Measurements from ENCODE around the gene LMNB1. TPM values are rescaled to one million over a fixed set of nuclear protein-coding genes. Genes with fewer than 3 reads are reported as not detected.

LMNB1 gene
- polyA plus RNA-seq, 1 donor (not counting 4 experiments of a cell fraction or from before 2014, with no cell fraction given) = 11.0 TPM

- Histone ChIP-seq H3K4me1 (ENCODE audit: control insufficient read depth, extremely low read depth, insufficient read depth, low read length) (no peaks in the 10 kb centered on the region), H3K4me3 (ENCODE audit: control insufficient read depth in 2 of 3, extremely low read depth in 1 of 3, insufficient read depth in 2 of 3, low read depth in 1 of 3, low read length in 3 of 3) (no peak overlapping the region), H3K9ac (ENCODE audit: control insufficient read depth, extremely low read depth, insufficient read depth, low read length) (no peak overlapping the region), H3K27ac (ENCODE audit: control insufficient read depth, insufficient read depth, low read length) (no peak overlapping the region), H3K36me3 (ENCODE audit: control insufficient read depth in 2 of 2, extremely low read depth in 1 of 2, insufficient read depth in 2 of 2, low read length in 2 of 2) (no peaks in the 10 kb centered on the region), H3K9me3 (ENCODE audit: control insufficient read depth, low read depth, low read length) (no peaks in the 10 kb centered on the region), H3K9me1 (ENCODE audit: control insufficient read depth, extremely low read depth, insufficient read depth, low read length) (no peaks in the 10 kb centered on the region), H3K27me3 (ENCODE audit: control insufficient read depth, extremely low read depth, insufficient read depth, low read length) (peaks cover 5% of the 10 kb centered on the region), H4K20me1 (ENCODE audit: control insufficient read depth, extremely low read depth, insufficient read depth, low read length) (no peaks in the 10 kb centered on the region), H2AFZ (ENCODE audit: control insufficient read depth, low read length) (no peak overlapping the region), H3K79me2 (ENCODE audit: control insufficient read depth, insufficient read depth, low read length) (no peaks in the 10 kb centered on the region), H3K4me2 (ENCODE audit: control insufficient read depth, extremely low read depth, insufficient read depth, low read depth, low read length) (no peak overlapping the region)
- FAIRE-seq (no peak), DNase-seq (ENCODE audit: low read depth, low spot score) (no peak)
- TF ChIP-seq CTCF (optimal IDR thresholded peaks at IDR 0.05 in 1 of 3, IDR thresholded peaks at IDR 0.05 in 1 of 3, conservative IDR thresholded peaks at IDR 0.05 in 1 of 3; ENCODE audit: extremely low read depth in 1 of 3, insufficient read depth in 2 of 3, low read length in 3 of 3) (no peak), EZH2 (IDR thresholded peaks at IDR 0.05; ENCODE audit: low read length) (no peak)
- dilution Hi-C loops (cut with MboI; ENCODE audit: extremely low pct_ligation_motif_present, low sequenced_read_pairs) = no loop called here
Measured at GRCh38 chr5:126754609-126755008, 22.3 kb upstream of the LMNB1 start.

- no peak overlapping the region for H3K4me2 ChIP-seq (ENCODE audit: control insufficient read depth, extremely low read depth, insufficient read depth, low read depth, low read length)
- TF ChIP-seq CTCF (optimal IDR thresholded peaks at IDR 0.05 in 1 of 3, IDR thresholded peaks at IDR 0.05 in 1 of 3, conservative IDR thresholded peaks at IDR 0.05 in 1 of 3; ENCODE audit: extremely low read depth in 1 of 3, insufficient read depth in 2 of 3, low read length in 3 of 3) (no peak), EZH2 (IDR thresholded peaks at IDR 0.05; ENCODE audit: low read length) (no peak)
- H2AFZ ChIP-seq (ENCODE audit: control insufficient read depth, low read length) = no peak overlapping the region
- no peaks in the 10 kb centered on the region for H4K20me1 ChIP-seq (ENCODE audit: control insufficient read depth, extremely low read depth, insufficient read depth, low read length)
- H3K36me3 ChIP-seq (ENCODE audit: control insufficient read depth in 2 of 2, extremely low read depth in 1 of 2, insufficient read depth in 2 of 2, low read length in 2 of 2) = no peaks in the 10 kb centered on the region
- dilution Hi-C loops (cut with MboI; ENCODE audit: extremely low pct_ligation_motif_present, low sequenced_read_pairs) = no loop called here
- no peaks in the 10 kb centered on the region for H3K79me2 ChIP-seq (ENCODE audit: control insufficient read depth, insufficient read depth, low read length)
- H3K4me1 ChIP-seq (ENCODE audit: control insufficient read depth, extremely low read depth, insufficient read depth, low read length) = no peaks in the 10 kb centered on the region
- no peak overlapping the region for H3K9ac ChIP-seq (ENCODE audit: control insufficient read depth, extremely low read depth, insufficient read depth, low read length)
- DNase-seq (ENCODE audit: low read depth, low spot score) (no peak), FAIRE-seq (no peak)
- H3K9me3 ChIP-seq (ENCODE audit: control insufficient read depth, low read depth, low read length) = no peaks in the 10 kb centered on the region
- H3K27ac ChIP-seq (ENCODE audit: control insufficient read depth, insufficient read depth, low read length) = no peak overlapping the region
- peaks cover 5% of the 10 kb centered on the region for H3K27me3 ChIP-seq (ENCODE audit: control insufficient read depth, extremely low read depth, insufficient read depth, low read length)
- no peaks in the 10 kb centered on the region for H3K9me1 ChIP-seq (ENCODE audit: control insufficient read depth, extremely low read depth, insufficient read depth, low read length)
- H3K4me3 ChIP-seq (ENCODE audit: control insufficient read depth in 2 of 3, extremely low read depth in 1 of 3, insufficient read depth in 2 of 3, low read depth in 1 of 3, low read length in 3 of 3) = no peak overlapping the region
Measured at GRCh38 chr5:126755593-126755992, 21.3 kb upstream of the LMNB1 start.

All from keratinocyte (primary cell).